HEK293 (cell line): ENCODE data around the gene NFS1.
A peak's percentile ranks its signal among the peaks of the same experiment; 100 is the strongest.

Source experiments
- KLF9 ChIP-seq: fragments of 450-650 bp; formaldehyde crosslinking; IDR thresholded peaks from 2 replicates; pipeline ENCODE4 v1.5.1; 2016; ENCODE audit warnings: missing biosample characterization, missing genetic modification characterization, low read depth
- PRDM1 ChIP-seq: fragments of 450-650 bp; formaldehyde crosslinking; IDR thresholded peaks from 2 replicates; pipeline ENCODE4; 2016; ENCODE audit warnings: missing biosample characterization, missing genetic modification characterization
- ZBTB20 ChIP-seq: fragments of 450-650 bp; formaldehyde crosslinking; IDR thresholded peaks from 2 replicates; pipeline ENCODE4 v1.5.1; 2016; ENCODE audit warnings: missing biosample characterization, missing genetic modification characterization
- ZBTB7A ChIP-seq: fragments of 450-650 bp; formaldehyde crosslinking; IDR thresholded peaks from 2 replicates; pipeline ENCODE4 v1.5.1; 2016; ENCODE audit warnings: low read depth, missing biosample characterization, missing genetic modification characterization
- ZFHX2 ChIP-seq: fragments of 450-650 bp; formaldehyde crosslinking; conservative IDR thresholded peaks from 2 replicates; pipeline ENCODE4 v1.5.1; 2016; ENCODE audit warnings: missing biosample characterization, missing genetic modification characterization
- ZNF335 ChIP-seq: fragments of 450-650 bp; formaldehyde crosslinking; conservative IDR thresholded peaks from 2 replicates; pipeline ENCODE4 v1.5.1; 2016; ENCODE audit warnings: missing biosample characterization, missing genetic modification characterization
- ZNF366 ChIP-seq: fragments of 450-650 bp; formaldehyde crosslinking; conservative IDR thresholded peaks from 2 replicates; pipeline ENCODE4 v1.5.1; 2016; ENCODE audit warnings: missing biosample characterization, missing genetic modification characterization
- ZNF518A ChIP-seq: fragments of 450-650 bp; formaldehyde crosslinking; conservative IDR thresholded peaks from 2 replicates; pipeline ENCODE4 v1.5.1; 2016; ENCODE audit warnings: low read depth, missing biosample characterization, missing genetic modification characterization
- ZNF600 ChIP-seq: fragments of 450-650 bp; formaldehyde crosslinking; IDR thresholded peaks from 2 replicates; pipeline ENCODE4 v1.5.1; 2016; ENCODE audit warnings: missing biosample characterization, missing genetic modification characterization
- TF ChIP-seq, protein P1 (sequence below): fragments of 450-650 bp; formaldehyde crosslinking; IDR thresholded peaks from 2 replicates; pipeline ENCODE4 v1.5.1; 2016; ENCODE audit warnings: missing biosample characterization, missing genetic modification characterization
- TF ChIP-seq, protein P2 (sequence below): fragments of 450-650 bp; formaldehyde crosslinking; IDR thresholded peaks from 2 replicates; pipeline ENCODE4 v1.5.1; 2017; ENCODE audit warnings: missing biosample characterization, missing genetic modification characterization
- TF ChIP-seq, protein P3 (sequence below): fragments of 450-650 bp; formaldehyde crosslinking; IDR thresholded peaks from 2 replicates; pipeline ENCODE4 v1.5.1; 2016; ENCODE audit warnings: missing biosample characterization, missing genetic modification characterization, borderline replicate concordance

The NFS1 gene

GRCh38 chr20:35698298-35699126 is 640 bp downstream of the NFS1 start (continued):
- TF ChIP-seq, protein P1, sequence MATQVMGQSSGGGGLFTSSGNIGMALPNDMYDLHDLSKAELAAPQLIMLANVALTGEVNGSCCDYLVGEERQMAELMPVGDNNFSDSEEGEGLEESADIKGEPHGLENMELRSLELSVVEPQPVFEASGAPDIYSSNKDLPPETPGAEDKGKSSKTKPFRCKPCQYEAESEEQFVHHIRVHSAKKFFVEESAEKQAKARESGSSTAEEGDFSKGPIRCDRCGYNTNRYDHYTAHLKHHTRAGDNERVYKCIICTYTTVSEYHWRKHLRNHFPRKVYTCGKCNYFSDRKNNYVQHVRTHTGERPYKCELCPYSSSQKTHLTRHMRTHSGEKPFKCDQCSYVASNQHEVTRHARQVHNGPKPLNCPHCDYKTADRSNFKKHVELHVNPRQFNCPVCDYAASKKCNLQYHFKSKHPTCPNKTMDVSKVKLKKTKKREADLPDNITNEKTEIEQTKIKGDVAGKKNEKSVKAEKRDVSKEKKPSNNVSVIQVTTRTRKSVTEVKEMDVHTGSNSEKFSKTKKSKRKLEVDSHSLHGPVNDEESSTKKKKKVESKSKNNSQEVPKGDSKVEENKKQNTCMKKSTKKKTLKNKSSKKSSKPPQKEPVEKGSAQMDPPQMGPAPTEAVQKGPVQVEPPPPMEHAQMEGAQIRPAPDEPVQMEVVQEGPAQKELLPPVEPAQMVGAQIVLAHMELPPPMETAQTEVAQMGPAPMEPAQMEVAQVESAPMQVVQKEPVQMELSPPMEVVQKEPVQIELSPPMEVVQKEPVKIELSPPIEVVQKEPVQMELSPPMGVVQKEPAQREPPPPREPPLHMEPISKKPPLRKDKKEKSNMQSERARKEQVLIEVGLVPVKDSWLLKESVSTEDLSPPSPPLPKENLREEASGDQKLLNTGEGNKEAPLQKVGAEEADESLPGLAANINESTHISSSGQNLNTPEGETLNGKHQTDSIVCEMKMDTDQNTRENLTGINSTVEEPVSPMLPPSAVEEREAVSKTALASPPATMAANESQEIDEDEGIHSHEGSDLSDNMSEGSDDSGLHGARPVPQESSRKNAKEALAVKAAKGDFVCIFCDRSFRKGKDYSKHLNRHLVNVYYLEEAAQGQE (tag by site-specific recombination): peak; percentile 11; the same call in 1 of the 2 replicates
- TF ChIP-seq, protein P2, sequence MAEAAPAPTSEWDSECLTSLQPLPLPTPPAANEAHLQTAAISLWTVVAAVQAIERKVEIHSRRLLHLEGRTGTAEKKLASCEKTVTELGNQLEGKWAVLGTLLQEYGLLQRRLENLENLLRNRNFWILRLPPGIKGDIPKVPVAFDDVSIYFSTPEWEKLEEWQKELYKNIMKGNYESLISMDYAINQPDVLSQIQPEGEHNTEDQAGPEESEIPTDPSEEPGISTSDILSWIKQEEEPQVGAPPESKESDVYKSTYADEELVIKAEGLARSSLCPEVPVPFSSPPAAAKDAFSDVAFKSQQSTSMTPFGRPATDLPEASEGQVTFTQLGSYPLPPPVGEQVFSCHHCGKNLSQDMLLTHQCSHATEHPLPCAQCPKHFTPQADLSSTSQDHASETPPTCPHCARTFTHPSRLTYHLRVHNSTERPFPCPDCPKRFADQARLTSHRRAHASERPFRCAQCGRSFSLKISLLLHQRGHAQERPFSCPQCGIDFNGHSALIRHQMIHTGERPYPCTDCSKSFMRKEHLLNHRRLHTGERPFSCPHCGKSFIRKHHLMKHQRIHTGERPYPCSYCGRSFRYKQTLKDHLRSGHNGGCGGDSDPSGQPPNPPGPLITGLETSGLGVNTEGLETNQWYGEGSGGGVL (tag by site-specific recombination): peak; percentile 75
- TF ChIP-seq ZNF335 (tag by site-specific recombination): peak; percentile 92
- peak; percentile 89 for TF ChIP-seq ZNF600 (tag by site-specific recombination)
- TF ChIP-seq ZNF366 (tag by site-specific recombination): 0 out of 2 replicates have a peak, but pooled peaks have one; percentile 8
- TF ChIP-seq PRDM1 (tag by site-specific recombination): peak; percentile 27; the same call in 1 of the 2 replicates
- TF ChIP-seq ZNF518A (tag by site-specific recombination): no peak
- peak; percentile 15; the same call in 1 of the 2 replicates for TF ChIP-seq ZBTB7A (tag by site-specific recombination)
- TF ChIP-seq, protein P3, sequence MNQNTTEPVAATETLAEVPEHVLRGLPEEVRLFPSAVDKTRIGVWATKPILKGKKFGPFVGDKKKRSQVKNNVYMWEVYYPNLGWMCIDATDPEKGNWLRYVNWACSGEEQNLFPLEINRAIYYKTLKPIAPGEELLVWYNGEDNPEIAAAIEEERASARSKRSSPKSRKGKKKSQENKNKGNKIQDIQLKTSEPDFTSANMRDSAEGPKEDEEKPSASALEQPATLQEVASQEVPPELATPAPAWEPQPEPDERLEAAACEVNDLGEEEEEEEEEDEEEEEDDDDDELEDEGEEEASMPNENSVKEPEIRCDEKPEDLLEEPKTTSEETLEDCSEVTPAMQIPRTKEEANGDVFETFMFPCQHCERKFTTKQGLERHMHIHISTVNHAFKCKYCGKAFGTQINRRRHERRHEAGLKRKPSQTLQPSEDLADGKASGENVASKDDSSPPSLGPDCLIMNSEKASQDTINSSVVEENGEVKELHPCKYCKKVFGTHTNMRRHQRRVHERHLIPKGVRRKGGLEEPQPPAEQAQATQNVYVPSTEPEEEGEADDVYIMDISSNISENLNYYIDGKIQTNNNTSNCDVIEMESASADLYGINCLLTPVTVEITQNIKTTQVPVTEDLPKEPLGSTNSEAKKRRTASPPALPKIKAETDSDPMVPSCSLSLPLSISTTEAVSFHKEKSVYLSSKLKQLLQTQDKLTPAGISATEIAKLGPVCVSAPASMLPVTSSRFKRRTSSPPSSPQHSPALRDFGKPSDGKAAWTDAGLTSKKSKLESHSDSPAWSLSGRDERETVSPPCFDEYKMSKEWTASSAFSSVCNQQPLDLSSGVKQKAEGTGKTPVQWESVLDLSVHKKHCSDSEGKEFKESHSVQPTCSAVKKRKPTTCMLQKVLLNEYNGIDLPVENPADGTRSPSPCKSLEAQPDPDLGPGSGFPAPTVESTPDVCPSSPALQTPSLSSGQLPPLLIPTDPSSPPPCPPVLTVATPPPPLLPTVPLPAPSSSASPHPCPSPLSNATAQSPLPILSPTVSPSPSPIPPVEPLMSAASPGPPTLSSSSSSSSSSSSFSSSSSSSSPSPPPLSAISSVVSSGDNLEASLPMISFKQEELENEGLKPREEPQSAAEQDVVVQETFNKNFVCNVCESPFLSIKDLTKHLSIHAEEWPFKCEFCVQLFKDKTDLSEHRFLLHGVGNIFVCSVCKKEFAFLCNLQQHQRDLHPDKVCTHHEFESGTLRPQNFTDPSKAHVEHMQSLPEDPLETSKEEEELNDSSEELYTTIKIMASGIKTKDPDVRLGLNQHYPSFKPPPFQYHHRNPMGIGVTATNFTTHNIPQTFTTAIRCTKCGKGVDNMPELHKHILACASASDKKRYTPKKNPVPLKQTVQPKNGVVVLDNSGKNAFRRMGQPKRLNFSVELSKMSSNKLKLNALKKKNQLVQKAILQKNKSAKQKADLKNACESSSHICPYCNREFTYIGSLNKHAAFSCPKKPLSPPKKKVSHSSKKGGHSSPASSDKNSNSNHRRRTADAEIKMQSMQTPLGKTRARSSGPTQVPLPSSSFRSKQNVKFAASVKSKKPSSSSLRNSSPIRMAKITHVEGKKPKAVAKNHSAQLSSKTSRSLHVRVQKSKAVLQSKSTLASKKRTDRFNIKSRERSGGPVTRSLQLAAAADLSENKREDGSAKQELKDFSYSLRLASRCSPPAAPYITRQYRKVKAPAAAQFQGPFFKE (tag by site-specific recombination): no peak
- peak; percentile 11; the same call in 1 of the 2 replicates for TF ChIP-seq KLF9 (tag by site-specific recombination)
- no peak for TF ChIP-seq ZFHX2 (tag by site-specific recombination)
- TF ChIP-seq ZBTB20 (tag by site-specific recombination): peak; percentile 39; the same call in 1 of the 2 replicates
- TF ChIP-seq, all 188 proteins: peak for 13
